UCSD-AML1 (cell line): ENCODE results near the gene ING1.
A peak's percentile ranks its signal among the peaks of the same experiment; 100 is the strongest.
"Not testable (repeated sequence)": the region's sequence is repeated elsewhere in the genome, so short reads cannot be mapped to it uniquely, and the experiment has no call there.

Experiments used
- DNase-seq: peaks from one replicate; lab custom pipeline; 2025; ENCODE audit not compliant: unreplicated experiment; lab: John Stamatoyannopoulos, UW

Gene ING1

GRCh38 chr13:110714797-110715394 is 1.4 kb downstream of the ING1 start:
- peak; percentile 77 for DNase-seq

- peak; percentile 98 for DNase-seq
Measured at GRCh38 chr13:110715395-110716246, 2.1 kb downstream of the ING1 start.

DNA sequence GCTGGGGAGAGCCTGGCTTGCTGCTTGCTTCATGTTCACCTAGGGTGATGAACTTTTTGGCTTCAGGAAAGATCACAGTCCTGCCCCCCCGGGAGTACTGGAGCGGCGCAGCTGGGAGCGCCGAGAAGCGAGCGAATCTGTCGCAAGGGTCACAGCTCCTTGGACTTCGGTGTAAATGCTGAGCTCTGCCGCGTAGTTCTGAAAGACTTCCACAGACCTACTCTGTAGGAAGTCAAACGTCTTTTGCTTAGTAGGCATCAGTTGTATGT is 2.7 kb downstream of the ING1 start:
- DNase-seq = no peak

DNA sequence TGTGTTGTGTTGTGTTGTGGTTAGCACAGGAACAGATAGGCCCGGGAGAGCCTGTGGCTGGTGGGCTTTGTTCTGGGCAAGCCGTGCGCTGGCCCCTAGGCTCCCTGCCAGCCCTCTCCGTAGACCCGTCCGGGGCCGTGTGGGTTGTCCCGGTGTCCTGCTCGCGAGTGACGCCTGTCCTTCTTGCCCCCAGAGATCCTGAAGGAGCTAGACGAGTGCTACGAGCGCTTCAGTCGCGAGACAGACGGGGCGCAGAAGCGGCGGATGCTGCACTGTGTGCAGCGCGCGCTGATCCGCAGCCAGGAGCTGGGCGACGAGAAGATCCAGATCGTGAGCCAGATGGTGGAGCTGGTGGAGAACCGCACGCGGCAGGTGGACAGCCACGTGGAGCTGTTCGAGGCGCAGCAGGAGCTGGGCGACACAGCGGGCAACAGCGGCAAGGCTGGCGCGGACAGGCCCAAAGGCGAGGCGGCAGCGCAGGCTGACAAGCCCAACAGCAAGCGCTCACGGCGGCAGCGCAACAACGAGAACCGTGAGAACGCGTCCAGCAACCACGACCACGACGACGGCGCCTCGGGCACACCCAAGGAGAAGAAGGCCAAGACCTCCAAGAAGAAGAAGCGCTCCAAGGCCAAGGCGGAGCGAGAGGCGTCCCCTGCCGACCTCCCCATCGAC is 5.7 kb downstream of the ING1 start:
- DNase-seq = no peak

DNA sequence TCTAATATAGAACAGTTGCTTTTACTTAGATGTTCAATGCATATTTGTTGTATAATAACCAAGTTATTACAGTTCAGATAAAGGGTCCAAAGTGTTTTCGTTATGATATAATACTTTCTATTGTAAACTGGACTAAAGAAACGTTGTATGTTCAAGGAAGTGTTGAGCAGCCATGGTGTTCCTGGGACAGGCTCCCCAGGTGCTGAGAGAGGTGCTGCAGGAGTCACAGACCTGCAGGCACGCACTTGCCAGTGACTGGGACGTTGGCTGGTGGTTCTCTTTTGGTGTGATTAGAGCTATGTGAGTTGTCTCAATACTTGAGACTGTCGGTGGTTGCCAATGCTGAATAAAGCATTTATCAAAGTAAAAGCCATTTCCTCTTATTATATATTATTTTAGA is 9.5 kb downstream of the ING1 start:
- DNase-seq = no peak

GRCh38 chr13:110723598-110723997 is 10.1 kb downstream of the ING1 start:
- no peak for DNase-seq

DNA sequence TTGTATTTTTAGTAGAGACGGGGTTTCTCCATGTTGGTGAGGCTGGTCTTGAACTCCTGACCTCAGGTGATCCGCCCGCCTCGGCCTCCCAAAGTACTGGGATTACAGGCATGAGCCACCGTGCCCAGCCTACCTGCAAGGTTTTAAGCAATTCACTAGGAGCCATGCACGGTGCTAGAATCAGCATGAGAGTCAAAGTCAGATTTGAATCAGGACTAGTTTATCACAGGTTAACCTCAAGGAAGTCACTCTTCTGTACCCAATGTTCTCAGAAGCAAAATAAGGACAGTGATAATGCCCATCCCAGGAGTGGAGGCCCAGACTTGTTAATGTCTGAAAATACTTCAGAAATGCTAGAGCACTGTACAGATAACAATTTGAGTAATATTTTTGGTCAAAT is 12.7 kb downstream of the ING1 start:
- DNase-seq = not testable (repeated sequence)

GRCh38 chr13:110726726-110727125 is 13.2 kb downstream of the ING1 start:
- DNase-seq = no peak

DNA sequence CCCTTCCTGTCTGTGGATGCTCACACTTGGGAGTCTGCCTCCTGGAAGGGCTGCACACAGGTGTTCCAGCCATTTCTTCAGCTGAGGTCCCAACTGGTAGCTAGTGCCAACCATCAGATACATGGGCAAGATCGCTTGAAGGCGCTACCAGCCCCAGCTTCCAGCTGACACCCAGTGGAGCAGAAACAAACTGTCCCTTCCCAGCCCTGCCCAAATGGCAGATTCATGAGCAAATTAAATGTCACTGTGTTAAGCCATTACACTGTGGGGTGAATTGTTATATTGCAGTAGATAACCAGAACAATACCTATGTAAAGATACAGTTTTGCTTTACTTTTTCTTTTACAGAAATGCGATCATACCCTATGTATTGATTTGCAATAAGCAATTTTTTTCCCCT is 17.6 kb downstream of the ING1 start:
- no peak for DNase-seq

- no peak for DNase-seq
Measured at GRCh38 chr13:110734561-110734960, 21.1 kb downstream of the ING1 start.

DNA sequence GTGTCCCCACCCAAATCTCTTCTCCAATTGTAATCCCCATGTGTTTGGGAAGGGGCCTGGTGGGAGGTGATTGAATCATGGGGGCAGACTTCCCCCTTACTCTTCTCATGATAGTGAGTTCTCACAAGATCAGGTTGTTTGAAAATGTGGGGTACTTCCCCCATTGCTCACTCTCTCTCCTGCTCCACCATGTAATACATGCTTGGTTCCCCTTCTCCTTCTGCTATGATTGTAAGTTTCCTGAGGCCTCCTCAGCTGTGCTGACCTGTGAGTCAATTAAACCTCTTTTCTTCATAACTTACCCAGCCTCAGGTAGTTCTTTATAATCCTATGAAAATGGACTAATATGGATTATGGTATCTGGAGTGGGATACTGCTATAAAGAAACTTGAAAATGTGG is 24.1 kb downstream of the ING1 start:
- DNase-seq = no peak

DNA sequence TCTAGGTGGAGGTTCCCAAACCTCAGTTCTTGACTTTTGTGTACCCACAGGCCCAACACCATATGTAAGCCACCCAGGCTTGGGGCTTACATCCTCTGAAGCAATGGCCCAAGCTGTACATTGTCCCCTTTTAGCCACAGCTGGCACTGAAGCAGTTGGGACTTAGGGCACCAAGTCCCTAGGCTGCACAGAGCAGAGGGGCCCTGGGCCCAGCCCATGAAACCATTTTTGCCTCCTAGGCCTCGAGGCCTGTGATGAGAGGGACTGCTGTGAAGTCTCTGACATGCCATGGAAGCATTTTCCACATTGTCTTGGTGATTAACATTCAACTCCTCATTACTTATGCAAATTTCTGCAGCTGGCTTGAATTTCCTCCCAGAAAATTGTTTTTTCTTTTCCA is 30.2 kb downstream of the ING1 start:
- no peak for DNase-seq

DNA sequence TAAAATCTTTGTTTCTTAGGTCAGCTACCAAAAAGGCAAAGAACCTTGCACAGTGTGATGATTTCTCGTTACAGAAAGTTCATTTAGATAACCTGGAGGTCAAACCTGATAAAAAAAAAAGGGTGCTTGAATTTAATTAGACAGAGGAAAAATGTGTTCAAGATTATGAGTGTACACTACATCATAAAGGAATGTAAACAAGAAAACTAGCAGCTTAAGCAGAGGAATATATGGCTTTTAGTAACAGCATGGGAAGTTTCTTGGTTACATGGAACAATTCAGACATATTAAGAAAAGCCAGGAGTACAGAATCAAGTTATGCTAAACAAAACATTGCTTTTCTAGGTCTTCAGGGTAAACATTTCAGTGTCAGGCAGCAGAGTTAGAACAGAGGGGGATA is 32.9 kb downstream of the ING1 start:
- no peak for DNase-seq

GRCh38 chr13:110748271-110748670 is 34.8 kb downstream of the ING1 start:
- DNase-seq = no peak

- no peak for DNase-seq
Measured at GRCh38 chr13:110756219-110756631, 42.7 kb downstream of the ING1 start.

DNA sequence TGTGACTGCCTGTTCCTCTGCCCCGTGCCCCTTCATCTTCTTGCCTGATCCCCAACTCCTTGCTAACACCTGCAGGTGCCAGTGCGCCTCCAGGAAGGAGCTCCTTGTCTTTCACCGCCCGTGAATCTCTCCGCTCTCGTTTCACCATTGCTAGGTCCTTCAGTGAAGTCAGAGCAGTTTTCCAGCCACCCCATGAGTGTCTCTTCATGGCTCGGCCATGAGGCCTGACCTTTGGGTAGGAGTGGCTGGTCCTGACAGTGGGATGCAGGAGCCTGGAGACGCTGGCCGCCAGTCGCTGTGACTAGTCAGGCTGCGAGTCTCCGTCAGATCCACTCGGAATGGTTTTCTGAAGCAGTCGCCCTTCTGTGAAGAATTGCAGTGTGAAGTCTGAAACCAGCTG is 43.8 kb downstream of the ING1 start:
- DNase-seq = no peak

DNA sequence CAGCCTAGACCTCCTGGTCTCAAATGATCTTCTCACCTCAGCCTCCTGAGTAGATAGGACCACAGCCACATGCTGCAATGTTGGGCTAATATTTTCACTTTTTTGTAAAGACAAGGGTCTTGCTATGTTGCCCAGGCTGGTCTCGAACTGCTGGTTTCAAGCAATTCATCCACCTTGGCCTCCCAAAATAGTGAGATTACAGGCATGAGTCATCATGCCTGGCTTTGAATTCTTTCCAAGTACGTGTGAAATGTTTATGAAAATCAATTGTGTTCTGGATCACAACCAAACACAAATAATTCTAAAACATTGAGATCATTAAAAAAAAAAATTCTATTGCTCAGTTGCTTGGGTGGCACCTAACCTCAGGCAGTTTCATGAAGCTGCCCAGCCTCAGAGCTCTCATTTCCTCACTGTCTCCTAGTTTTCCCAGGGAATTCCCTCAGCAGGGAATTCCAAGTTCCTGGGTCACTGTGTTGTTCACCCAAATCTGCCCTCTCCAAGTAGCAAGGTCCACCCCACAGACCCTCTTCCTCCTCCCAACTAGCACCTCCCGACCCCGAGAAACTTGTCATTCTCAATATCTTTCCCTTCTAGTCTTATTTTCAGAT is 44.8 kb downstream of the ING1 start:
- no peak for DNase-seq

- DNase-seq = no peak
Measured at GRCh38 chr13:110759710-110760109, 46.2 kb downstream of the ING1 start.

DNA sequence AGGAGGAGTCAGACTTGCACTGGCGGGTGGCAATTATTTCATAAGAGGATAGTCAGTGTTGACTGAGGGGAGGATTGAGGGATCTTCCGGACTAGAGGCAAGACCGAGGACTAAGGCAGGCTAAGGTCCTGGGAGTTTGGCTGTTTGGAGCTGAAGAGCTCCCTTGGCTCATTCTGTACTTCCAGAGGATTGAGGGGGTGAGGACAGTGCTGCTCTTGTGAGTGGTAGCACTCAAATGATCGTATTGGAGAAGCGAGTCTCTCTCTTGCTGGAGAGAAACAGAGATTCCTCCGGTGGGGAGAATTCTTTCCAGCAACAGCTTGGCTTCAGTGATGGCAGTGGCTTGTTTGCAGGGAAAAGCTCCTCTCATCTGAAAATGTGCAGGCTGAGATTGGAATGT is 47.1 kb downstream of the ING1 start:
- no peak for DNase-seq

DNA sequence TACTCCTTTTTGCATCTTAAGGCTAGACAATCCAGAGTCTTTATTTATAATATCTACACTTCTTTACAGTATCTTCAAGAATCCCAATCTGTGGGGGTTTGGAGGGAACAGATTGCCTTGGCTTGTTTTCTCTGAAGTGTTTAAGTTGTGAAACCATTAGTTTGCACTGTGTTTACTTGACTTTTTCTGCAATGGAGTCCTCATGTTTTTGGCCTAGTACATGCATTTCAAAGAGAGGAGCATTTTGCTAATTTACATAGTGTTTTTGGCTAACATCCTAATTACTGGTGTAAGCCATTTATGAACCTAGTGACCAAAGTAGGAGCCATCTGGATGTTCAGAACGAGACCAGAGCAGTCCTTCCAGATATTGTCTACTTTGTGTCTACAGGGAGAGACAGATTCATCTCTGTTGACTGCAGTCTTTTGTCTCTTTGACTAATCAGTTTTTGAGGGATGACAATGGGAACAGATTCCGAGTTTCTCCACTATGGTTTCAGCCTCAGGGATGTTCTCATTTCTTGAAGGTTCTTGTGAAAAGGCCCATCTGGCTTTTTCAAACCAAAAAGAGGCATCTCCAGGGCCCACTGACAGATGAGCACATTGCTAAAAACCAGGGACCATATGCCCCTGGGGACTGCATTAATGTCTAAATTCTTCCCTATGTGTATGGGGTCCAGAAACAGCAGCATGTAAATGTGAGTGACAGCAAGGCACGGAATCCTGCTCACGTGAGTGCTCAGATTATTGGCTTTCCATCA is 53.4 kb downstream of the ING1 start:
- DNase-seq = no peak

DNA sequence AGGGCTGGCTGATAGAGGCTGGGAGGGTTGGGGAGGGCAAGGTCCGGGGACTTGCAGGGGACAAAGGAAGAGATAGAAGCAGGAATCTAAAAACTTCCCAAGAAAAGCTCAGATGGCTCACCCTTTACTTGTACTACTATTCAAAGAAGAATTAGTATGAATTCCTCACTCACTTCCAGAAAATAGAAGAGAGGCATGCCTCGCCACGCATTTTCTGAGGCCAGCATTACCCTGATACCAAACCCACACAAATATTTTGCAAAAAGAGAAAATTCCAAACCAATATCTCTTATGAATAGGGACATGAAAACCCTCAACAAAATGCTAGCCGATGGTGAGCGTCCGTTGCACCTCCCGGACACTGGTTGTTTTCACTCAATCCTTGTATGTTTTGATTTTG is 54.0 kb downstream of the ING1 start:
- DNase-seq = no peak
